Keratinocyte (primary cell): Measurements from ENCODE around the gene CDR2L. TPM values are rescaled to one million over a fixed set of nuclear protein-coding genes. Genes with fewer than 3 reads are reported as not detected.

Experiments used
- DNase-seq: peaks from one replicate; pipeline ENCODE4 v3.0.0-alpha.2; 2011; ENCODE audit warnings: low read depth, missing footprints, low spot score
- FAIRE-seq: peaks from 2 replicates; lab custom pipeline; 2011; peaks lifted over from hg19 to GRCh38; lab: Jason Lieb, UNC
- H2AFZ ChIP-seq: 2 replicates; pipeline ENCODE4 v1.6.0; 2012; ENCODE audit warnings: low read length, control low read depth, inconsistent platforms; ENCODE audit not compliant: control insufficient read depth
- H3K27ac ChIP-seq: 2 replicates; pipeline ENCODE4 v1.5.1; 2011; ENCODE audit warnings: low read length; ENCODE audit not compliant: control insufficient read depth, insufficient read depth
- H3K27me3 ChIP-seq: 3 replicates; pipeline ENCODE4 v1.6.0; 2011; ENCODE audit warnings: low read length; ENCODE audit not compliant: control insufficient read depth, insufficient read depth; ENCODE audit errors: extremely low read depth
- H3K36me3 ChIP-seq, 2 experiments: 2 replicates in 1 of 2; 3 replicates in 1 of 2; pipeline ENCODE4 v1.5.1; 2011; ENCODE audit warnings: low read length in 2 of 2, mild to moderate bottlenecking in 1 of 2; ENCODE audit not compliant: control insufficient read depth in 2 of 2, insufficient read depth in 2 of 2; ENCODE audit errors: extremely low read depth in 1 of 2
- H3K4me1 ChIP-seq: 3 replicates; pipeline ENCODE4 v1.5.1; 2011; ENCODE audit warnings: low read length; ENCODE audit not compliant: control insufficient read depth, insufficient read depth; ENCODE audit errors: extremely low read depth
- H3K4me2 ChIP-seq: 3 replicates; pipeline ENCODE4 v1.6.0; 2011; ENCODE audit warnings: low read depth, low read length; ENCODE audit not compliant: control insufficient read depth, insufficient read depth; ENCODE audit errors: extremely low read depth
- H3K4me3 ChIP-seq, 3 experiments: fragments of 200-600 bp in 1 of 3; sonication (generic) in 1 of 3; 2 replicates in 2 of 3; 3 replicates in 1 of 3; pipeline ENCODE4 v1.5.1; 2011 to 2016; ENCODE audit warnings: low read length in 3 of 3, mild to moderate bottlenecking in 3 of 3, control low read depth in 2 of 3, inconsistent platforms in 1 of 3, low read depth in 1 of 3, mixed read lengths in 1 of 3, mixed run types in 1 of 3, moderate library complexity in 1 of 3; ENCODE audit not compliant: control insufficient read depth in 2 of 3, insufficient read depth in 2 of 3; ENCODE audit errors: extremely low read depth in 1 of 3
- H3K79me2 ChIP-seq: 2 replicates; pipeline ENCODE4 v1.6.0; 2012; ENCODE audit warnings: low read length; ENCODE audit not compliant: control insufficient read depth, insufficient read depth
- H3K9ac ChIP-seq: 3 replicates; pipeline ENCODE4 v1.6.0; 2011; ENCODE audit warnings: low read length; ENCODE audit not compliant: control insufficient read depth, insufficient read depth; ENCODE audit errors: extremely low read depth
- H3K9me1 ChIP-seq: 3 replicates; pipeline ENCODE4 v1.6.0; 2011; ENCODE audit warnings: low read length; ENCODE audit not compliant: control insufficient read depth, insufficient read depth; ENCODE audit errors: extremely low read depth
- H3K9me3 ChIP-seq: 2 replicates; pipeline ENCODE4 v1.5.1; 2012; ENCODE audit warnings: low read depth, low read length; ENCODE audit not compliant: control insufficient read depth
- H4K20me1 ChIP-seq: 3 replicates; pipeline ENCODE4 v1.6.0; 2011; ENCODE audit warnings: low read length; ENCODE audit not compliant: control insufficient read depth, insufficient read depth; ENCODE audit errors: extremely low read depth
- EZH2 ChIP-seq: IDR thresholded peaks from one replicate; pipeline ENCODE4 v1.6.1; 2012; ENCODE audit warnings: inconsistent platforms, mild to moderate bottlenecking, low read length, moderate library complexity
- dilution Hi-C: fragments of 300-500 bp; cut with MboI; formaldehyde crosslinking; loops from one replicate; pipeline ENCODE4 v1.7.0; 2020; ENCODE audit warnings: low sequenced_read_pairs; ENCODE audit not compliant: extremely low pct_ligation_motif_present
- polyA plus RNA-seq, 5 experiments: library from polyadenylated mRNA; depleted of rRNA in 3 of 5; stranded (reverse) in 3 of 5; stranded (forward) in 1 of 5; unstranded in 1 of 5; fragments of >200 nt; gene quantifications; 1 replicate in 1 of 5; 2 replicates in 3 of 5; 3 replicates in 1 of 5; pipeline versions ENCODE4 v1.2.1 to v1.2.3, GENCODE V29; 2011 to 2012; ENCODE audit warnings: missing spikeins in 2 of 5, low read depth in 1 of 5, low replicate concordance in 1 of 5
- TF ChIP-seq, protein P1 (sequence below), 3 experiments: IDR thresholded peaks in 1 of 3; conservative IDR thresholded peaks in 1 of 3; optimal IDR thresholded peaks in 1 of 3; 2 replicates in 2 of 3; 3 replicates in 1 of 3; pipeline versions ENCODE3 to v1.5.1; 2011; ENCODE audit warnings: low read length in 3 of 3, mild to moderate bottlenecking in 3 of 3, moderate library complexity in 2 of 3, control low read depth in 1 of 3, inconsistent platforms in 1 of 3; ENCODE audit not compliant: insufficient read depth in 2 of 3; ENCODE audit errors: extremely low read depth in 1 of 3

CDR2L gene
- polyA plus RNA-seq, 1 donor (not counting 4 experiments of a cell fraction or from before 2014, with no cell fraction given), result 7.1 TPM

DNA sequence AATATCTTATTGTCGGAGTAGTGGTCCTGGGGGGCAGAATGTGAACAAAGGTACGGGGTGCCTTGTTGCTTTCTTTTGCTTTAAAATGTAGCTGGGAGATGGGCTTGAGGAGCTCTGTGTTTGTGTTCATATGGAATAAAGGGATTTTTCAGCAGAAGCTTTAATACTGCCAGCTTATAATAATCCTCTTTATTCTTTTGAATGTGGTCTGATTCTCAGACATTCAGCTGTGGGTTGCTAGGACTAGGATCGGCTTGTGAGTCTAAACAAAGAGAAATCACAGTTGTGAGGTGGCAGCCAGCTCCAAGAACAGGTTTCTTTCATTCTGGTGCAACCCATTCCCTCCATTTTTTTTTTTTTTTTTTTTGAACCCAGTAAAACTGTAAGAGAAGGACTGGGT is 32.3 kb downstream of the CDR2L start:
- dilution Hi-C loops, result no loop called here

DNA sequence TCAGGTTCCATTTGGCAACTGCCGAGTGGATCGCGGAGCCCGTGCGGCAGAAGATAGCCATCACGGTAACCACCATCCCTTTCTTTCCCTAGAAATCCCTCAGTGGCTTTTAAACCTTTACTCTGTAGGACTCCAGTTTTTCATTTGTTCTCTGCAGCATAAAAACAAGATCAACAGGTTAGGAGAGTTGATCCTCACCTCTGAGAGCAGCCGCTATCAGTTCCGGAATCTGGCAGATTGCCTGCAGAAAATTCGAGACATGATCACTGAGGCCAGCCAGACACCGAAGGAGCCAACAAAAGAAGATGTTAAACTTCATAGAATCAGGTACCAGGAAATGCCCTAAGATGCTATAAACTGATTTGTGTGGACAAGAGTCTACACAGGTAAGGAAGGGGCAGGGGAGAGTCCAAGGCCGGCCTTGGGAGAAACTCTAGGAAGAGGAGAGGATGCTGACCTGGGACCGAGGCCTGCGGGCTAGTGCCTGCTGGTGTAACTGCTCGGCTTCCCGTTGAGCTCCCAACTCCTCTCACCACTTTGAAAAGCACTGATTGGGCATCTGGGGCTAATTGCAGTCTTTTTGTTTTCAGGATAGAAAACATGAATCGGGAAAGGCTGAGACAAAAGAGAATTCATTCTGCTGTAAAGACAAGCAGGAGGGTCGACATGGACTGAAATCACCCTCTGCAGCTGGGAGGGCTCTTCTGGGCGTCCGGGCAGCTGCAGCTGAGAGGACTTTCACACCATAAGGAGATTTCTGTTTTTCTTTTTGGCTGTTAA is 33.1 kb downstream of the CDR2L start:
- Histone ChIP-seq H3K27me3 (no peaks in the 10 kb centered on the region), H3K4me1 (no peaks in the 10 kb centered on the region), H3K4me3 (no peak overlapping the region), H4K20me1 (no peaks in the 10 kb centered on the region), H3K9me1 (no peaks in the 10 kb centered on the region), H3K4me2 (no peak overlapping the region), H3K9ac (no peak overlapping the region), H2AFZ (no peak overlapping the region), H3K9me3 (no peaks in the 10 kb centered on the region), H3K36me3 (peaks cover 21 to 27% of the 10 kb centered on the region in 2 experiments), H3K79me2 (peaks cover 6% of the 10 kb centered on the region), H3K27ac (no peak overlapping the region)
- TF ChIP-seq, protein P1, sequence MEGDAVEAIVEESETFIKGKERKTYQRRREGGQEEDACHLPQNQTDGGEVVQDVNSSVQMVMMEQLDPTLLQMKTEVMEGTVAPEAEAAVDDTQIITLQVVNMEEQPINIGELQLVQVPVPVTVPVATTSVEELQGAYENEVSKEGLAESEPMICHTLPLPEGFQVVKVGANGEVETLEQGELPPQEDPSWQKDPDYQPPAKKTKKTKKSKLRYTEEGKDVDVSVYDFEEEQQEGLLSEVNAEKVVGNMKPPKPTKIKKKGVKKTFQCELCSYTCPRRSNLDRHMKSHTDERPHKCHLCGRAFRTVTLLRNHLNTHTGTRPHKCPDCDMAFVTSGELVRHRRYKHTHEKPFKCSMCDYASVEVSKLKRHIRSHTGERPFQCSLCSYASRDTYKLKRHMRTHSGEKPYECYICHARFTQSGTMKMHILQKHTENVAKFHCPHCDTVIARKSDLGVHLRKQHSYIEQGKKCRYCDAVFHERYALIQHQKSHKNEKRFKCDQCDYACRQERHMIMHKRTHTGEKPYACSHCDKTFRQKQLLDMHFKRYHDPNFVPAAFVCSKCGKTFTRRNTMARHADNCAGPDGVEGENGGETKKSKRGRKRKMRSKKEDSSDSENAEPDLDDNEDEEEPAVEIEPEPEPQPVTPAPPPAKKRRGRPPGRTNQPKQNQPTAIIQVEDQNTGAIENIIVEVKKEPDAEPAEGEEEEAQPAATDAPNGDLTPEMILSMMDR (optimal IDR thresholded peaks at IDR 0.05 in 1 of 3, IDR thresholded peaks at IDR 0.05 in 1 of 3, conservative IDR thresholded peaks at IDR 0.05 in 1 of 3; ENCODE audit: extremely low read depth in 1 of 3, insufficient read depth in 2 of 3, low read length in 3 of 3), result no peak
- TF ChIP-seq EZH2, result no peak
- dilution Hi-C loops, result no loop called here
- no peak for DNase-seq
- FAIRE-seq, result no peak

More for the DNA sequence above, 32.3 kb downstream of the CDR2L start:
- no peaks in the 10 kb centered on the region for H3K9me1 ChIP-seq
- no peak overlapping the region for H2AFZ ChIP-seq
- H3K9me3 ChIP-seq, result no peaks in the 10 kb centered on the region
- H3K4me3 ChIP-seq, result no peak overlapping the region
- no peak overlapping the region for H3K27ac ChIP-seq
- H4K20me1 ChIP-seq, result no peaks in the 10 kb centered on the region
- no peak overlapping the region for H3K4me2 ChIP-seq
- no peak for DNase-seq
- peaks cover 12% of the 10 kb centered on the region for H3K79me2 ChIP-seq
- no peaks in the 10 kb centered on the region for H3K4me1 ChIP-seq
- no peaks in the 10 kb centered on the region for H3K27me3 ChIP-seq
- no peak for FAIRE-seq
- H3K36me3 ChIP-seq, result peaks cover 21 to 24% of the 10 kb centered on the region in 2 experiments
- H3K9ac ChIP-seq, result no peak overlapping the region
- TF ChIP-seq, protein P1 (optimal IDR thresholded peaks at IDR 0.05 in 1 of 3, IDR thresholded peaks at IDR 0.05 in 1 of 3, conservative IDR thresholded peaks at IDR 0.05 in 1 of 3; ENCODE audit: extremely low read depth in 1 of 3, insufficient read depth in 2 of 3, low read length in 3 of 3), result no peak
- no peak for TF ChIP-seq EZH2
